ENCODE data around the gene SCAMP5.

GRCh38 chr15:74955017-74955416 is 40.3 kb upstream of the SCAMP5 start:
- TF ChIP-seq POLR2A (IDR thresholded peaks at IDR 0.05; ENCODE audit: low read length) (no peak), GATA1 (IDR thresholded peaks at IDR 0.05; ENCODE audit: low read depth, low read length) (no peak)

Data from erythroblast (primary cell).